CD4-positive, alpha-beta T cell treated with Interleukin-12 subunit alpha and Interleukin-12 subunit beta, for 1 hour (primary cell): ENCODE results near the gene NTRK1.
A peak's percentile ranks its signal among the peaks of the same experiment; 100 is the strongest.

Experiments used
- DNase-seq: peaks from one replicate; pipeline ENCODE4 v3.0.0-alpha.2; 2020

Gene NTRK1

DNA sequence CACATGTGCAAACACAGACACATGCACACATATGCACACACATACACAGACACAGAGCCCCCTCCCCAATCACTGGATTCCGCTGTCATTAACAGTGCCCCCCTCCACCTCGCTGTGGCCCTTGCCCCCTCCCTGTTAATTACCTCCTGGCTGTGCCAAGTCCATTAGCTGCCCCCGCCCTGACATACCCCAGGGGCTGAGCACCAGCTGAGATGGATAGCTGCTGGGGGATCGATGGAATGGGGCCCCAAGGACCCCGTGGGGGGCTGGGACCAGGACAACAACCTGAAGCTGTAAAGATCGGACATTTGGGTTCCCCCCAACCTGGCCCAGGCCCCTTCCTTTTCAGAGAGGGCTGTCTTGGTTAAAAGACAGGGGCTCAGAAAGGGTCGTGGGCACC is 23.3 kb downstream of the NTRK1 start:
- DNase-seq: no peak

DNA sequence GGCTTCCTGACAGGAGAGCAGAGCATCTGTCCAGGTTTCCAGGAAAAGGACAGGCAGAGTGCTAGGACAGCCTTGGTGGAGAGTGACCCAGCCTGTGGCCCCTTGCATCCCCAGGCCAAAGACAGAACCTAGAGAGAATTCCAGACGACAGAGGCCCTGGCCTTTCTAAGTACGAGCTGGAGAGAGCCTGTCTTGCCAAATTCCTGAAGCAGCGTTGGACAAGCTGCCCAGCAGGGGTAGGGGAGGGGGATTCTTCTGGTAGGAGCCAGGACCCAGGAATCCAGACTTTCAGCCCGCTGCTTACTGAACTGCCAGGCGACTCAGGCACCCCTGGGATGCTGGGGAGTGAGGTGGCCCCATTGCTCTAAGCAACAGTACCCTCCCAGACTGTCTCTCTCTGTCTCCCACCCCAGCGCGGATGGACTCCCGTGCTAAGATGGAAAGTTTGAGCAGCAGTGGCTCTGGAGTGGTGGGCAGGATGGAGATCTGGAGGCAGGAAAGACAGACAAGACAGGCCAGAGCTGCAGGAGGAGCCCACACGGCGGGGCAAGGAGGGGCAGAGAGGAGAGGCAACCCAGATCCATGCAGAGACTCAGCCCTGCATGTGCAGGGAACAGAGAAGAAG is 24.0 kb downstream of the NTRK1 start:
- DNase-seq: no peak

DNA sequence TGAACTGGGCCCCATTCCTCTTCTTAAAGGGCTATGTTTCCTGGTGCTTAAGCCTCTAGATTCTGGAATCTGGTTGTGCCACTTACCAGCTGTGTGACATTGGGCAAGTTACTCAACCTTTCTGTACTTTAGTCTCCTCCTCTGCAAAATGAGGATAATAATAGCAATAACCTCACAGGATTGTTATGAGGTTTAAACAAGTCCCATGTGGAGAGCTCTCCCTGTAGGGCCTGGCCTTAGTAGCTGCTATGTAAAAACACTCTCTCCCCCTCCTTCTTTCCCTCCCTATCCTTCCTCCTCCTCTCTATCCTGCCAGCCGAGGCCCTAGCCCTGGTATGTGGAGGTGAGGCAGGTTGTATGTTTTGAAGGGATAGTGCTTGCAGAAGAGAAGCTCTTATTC is 24.6 kb downstream of the NTRK1 start:
- no peak for DNase-seq

DNA sequence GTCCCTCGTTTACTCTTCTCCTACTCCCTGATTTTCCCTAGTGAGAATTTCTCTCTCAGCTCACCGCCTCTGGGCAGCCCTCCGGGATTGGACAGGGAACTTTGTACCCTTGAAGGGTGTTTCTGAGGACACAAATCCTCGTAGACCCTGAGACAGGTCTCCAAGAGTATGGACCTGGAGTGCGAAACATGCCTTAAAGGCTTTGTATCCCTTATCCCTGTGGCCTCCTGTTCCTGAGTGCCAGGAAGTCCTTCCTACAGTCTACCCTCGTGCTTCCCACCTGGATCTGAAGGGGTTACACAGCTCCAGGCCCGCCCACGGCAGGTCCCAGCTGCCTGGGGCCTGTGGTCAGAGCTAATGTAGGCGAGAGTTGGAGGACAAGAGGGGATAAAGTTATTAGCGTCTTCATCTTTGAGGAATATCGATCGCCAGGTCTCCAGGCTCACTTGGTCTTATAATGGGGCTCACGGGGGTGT is 25.3 kb downstream of the NTRK1 start:
- DNase-seq: no peak

DNA sequence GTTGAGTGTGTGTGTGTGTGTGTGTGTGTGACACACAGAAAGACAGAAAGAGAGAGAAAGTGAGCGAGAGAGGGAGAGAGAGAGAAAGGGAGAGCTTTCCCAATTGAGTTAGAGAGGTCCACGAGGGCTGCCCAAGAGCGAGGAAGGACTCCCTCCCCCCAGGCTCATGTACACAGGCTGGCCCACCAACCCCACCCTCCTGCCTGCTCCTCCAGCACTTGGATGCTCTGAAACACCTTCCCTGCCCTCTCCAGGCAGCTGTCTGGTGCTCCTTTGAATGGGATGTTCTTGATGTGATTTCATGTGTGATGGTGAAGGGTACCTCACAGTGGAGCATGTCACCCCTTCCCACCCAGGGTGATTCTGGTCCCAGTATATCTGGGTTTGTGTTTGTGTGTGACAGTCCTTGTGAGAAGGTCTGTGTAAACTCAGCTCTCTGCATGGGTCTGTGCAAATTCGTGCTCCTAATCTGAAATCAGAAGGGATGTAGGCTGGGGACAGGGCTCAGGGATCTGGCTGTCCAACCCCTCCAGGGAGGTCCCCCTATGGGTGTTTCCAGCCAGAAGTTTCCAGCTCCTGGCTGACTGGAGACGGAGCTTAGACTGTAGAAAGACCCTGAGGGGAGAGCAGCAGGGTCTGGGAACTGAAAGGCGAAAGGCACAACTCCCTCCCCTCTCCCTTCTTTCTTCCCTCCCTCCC is 26.1 kb downstream of the NTRK1 start:
- DNase-seq: no peak

DNA sequence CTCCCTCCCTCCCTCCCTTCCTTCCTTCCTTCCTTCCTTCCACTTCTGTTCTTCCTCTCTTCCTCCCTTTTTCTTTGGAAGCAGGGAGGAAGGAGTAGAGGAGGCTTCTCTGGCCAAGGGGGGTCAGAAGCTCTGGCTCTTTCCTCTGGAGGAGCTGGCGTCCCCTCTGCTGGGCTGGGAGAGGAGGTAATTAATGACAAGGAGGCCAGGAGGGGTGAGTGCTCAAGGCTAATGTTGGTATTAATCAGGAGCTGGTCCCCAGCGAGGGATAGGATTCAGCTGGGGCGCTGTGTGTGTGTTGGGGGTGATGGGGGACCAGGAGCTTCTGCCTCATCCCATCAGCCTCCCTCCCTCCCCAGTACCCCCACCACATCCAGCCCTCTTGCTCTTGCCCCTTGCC is 26.7 kb downstream of the NTRK1 start:
- no peak for DNase-seq

DNA sequence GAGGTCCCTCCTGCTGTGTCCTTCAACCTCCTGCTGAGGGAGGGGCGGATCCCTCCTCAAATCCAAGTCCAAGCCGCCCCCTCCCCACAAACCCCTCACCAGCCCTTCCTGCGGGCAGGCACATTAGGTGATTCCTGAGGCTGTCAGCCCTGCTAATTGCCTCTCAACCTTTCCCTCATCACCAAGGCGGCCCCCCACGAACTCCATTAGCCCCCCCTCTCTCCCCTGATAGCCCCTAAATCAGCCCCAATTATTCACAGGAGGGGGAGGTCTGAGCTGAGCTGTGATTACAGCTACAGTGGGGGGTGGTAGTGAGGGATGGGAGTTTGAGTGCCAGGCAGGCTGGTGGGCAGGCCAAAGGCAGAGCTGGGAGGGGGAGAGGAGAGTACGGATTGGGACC is 27.1 kb downstream of the NTRK1 start:
- DNase-seq: no peak

DNA sequence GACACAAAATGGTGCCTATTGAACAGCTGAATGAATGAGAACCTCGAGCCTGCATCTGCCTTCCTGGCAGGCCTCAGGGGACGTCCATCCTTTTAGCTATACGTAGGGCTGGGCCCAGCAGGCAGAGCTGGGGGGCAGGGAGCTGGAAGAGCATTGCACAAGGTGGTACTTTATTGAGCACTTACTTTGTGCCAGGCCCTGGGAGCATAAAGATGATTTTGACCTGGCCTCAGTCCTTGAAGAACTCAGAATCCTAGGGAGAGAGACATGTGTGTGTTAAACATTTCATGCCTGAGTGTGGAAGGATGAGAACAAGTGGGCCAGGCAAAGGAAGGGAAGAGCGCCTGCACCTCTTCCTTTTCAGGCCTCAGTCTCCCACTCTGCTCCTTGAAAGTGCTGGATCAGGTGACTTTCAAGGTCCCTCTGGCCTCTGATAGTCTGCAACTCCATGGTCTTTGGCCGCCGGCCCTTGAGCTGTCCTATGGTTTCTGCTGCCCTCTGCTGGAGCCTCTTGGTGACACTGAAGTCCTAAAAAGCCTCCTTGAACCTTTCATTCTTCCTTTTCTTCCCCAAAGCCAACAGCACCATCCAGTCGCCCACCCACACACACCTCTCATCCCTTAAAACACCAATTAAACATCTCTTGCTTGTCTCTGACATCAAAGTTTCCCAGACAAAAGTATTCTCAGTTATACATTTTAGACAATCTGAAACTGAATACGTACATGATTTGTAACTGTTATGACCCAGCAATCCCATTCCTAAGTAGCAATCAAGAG is 29.3 kb downstream of the NTRK1 start:
- DNase-seq: peak; percentile 60

DNA sequence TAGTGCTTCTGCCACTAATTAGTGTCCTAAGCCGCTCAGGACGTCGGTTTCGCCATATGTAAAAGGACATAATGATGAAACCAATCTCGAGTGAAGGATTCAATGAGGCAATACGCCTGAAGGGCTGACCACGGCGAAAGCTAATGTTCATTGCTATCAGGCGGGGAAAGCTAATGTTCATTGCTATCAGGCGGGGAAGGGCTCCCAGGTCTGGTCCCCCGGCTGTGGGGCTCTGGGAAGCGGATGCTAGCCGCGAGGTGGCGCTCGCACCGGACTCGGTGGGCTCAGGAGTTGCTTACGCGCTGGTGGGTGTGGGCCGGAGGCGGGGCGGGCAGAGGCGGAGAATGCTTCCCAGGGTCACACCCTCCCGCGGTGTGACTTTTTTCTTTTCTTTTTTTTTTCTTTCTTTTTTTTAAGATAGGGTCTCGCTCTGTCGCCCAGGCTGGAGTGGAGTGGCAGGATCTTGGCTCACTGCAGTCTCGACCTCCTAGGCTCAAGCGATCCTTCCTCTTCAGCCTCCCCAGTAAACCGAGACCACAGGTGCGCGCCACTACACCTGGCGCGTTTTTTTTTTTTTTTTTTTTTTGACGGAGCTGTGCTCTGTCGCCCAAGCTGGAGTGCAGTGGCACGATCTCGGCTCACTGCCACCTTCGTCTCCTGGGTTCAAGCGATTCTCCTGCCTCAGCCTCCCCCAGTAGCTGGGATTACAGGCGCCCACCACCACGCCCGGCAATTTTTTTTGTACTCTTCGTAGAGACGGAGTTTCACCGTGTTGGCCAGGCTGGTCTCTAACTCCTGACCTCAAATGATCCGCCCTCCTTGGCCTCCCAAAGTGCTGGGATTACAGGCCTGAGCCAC is 31.8 kb downstream of the NTRK1 start:
- DNase-seq: peak; percentile 87

DNA sequence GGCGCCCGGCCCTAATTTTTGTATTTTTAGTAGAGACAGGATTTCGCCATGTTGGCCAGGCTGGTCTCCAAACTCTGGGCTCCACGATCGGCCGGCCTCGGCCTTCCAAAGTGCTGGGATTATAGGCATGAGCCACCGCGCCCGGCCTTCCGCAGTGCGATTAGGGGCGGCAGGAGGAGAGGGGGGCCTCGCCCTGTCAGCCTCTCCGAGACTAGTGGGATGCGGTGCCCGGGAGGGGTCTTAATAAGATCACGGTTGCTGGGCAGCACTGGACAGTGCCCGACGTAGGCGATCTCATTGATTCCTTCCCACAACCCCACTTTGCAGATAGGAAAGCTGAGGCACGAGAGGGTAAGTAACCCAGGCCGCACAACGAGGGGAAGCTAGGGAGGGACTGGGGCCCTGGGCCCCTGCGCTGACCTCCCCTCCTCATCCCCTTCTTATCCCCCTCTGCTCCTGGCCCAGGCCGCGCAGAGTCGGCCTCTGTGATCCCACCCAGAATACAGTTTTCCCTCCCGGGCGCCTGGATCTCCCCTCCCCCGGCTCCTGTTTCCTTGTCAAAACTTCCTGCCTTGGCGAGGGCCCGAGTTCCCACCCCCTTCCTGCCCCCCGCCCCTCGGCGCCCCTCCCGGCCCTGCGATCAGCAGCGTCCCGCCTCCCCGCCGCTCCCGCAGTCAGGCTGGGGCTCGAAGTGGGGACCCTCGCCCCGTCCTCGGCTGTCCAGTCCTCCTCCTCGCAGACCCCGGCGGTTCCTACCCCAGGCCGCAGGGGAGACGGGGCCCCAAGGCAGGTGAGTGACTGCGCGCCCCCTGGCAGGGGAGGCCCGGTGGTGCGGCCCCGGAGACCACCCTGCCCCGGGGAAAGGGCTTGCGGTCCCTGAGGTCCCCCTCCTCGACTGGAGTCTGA is 32.6 kb downstream of the NTRK1 start, which contains the start of gene PEAR1:
TSS of gene PEAR1 (plus strand) at position 671 of the 906 bp plus-strand sequence. CDS start 10,209 bp downstream, outside the sequence.
- DNase-seq: no peak

DNA sequence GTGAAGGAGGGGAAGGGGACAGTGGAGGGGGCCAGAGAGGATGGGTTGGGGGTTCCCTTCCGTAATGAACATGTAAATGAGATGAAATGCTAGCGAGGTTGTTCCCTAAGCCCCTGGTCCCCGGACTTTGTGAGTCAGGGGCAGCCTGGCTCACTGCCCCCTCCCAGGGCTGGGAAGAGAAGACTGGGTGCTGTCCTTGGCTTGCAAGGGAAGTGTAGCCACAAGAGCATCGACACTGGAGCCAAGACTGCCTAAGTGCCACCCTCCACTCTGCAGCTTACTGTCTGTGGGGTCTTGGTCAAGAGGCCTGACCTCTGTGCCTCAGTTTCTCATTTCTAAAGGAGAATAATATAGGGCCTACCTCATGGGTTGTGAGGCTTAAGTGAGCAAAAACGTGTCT is 33.3 kb downstream of the NTRK1 start:
- DNase-seq: no peak

DNA sequence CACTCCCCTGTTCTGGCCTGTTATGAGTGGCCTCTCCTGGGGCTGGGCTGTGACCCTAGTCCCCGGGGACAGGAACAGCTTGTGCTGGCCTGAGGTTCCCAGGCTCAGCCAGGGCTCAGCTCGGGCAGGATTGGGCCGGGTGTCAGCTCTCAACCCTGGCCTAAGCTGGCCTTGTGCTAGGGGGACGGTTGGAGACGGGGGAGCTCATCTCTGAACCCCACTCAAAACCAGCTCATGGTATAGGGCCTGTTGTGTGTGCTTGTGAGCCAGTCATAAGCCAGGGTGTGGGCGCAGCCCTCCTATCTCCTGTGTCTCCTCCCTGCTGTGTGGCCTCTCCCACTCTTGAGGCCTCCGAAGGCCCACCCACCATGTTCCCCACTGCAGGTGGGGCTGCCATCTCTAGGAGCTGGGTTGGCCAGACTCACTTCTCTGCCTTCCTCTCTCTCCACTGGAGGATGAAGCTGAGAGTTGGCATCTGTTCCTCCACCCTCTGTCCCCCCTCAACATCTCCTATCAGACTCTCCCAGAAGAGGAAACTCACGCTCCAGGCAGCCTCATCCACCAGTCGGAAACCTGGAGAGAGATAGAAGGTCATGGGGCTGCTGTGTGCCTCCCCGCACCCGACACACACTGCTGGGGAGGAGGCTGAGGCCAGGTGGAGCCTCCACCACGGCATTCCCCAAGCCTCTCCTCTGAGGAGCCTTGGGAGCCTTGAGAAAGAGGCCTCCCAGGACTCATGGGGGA is 34.2 kb downstream of the NTRK1 start:
- no peak for DNase-seq

DNA sequence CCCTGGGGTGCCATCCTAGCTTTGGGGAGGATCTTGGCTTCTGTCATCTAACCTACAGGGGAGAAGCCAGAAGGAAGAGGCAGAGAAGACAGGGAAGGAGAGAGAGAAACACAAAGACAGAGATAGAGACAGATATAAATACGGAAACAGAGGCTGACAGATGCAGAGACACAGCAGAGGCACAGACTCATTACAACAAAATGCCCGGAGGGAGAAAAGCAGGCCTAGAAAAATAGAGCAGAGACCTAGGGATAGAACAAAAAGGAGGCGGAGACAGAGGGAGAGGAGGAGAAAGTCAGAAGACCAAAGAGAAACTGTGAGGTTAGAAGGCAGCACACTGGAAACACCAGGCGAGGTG is 34.8 kb downstream of the NTRK1 start:
- no peak for DNase-seq

DNA sequence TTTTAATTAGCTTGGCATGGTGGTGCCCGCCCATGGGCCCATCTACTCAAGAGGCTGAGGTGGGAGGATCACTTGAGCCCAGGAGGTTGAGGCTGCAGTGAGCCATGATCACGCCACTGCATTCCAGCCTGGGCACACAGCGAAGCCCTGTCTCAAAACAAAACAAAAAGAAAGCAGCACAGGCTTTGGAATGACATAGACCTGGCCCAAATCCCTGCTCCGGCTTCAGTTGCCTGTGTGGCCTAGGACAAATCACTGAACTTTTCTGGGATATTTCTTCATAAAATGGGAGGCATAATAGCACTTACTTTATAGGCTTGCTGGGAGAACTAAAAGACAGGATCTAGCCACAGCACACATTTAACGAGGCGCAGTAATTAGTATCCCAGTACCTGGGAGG is 35.3 kb downstream of the NTRK1 start:
- no peak for DNase-seq

DNA sequence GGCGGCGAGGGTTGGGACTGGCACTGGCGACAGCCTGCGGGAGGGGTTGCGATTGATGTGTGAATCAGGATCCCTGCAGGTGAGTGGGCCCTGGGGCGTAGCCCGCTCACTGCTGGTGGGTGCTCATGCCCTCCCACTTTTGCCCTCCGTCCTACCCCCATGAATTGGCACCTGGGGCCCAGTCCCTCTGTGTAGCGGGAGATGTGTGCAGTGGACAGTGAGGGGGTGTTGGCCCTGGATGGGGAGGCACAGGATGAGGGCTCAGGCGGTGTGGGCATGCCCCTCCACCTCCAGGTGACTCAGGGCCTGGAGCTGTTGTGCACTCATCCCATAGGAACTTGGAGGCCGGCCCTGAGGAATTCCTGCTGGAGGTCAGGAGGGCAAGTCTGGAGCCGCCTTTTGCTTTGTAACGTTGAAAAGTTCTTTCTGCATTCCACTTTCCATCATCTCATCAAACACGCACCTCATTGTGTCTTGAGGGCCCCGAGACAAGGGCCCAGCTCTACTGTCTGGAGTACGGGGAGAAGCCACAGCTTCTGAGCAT is 35.9 kb downstream of the NTRK1 start:
- no peak for DNase-seq

DNA sequence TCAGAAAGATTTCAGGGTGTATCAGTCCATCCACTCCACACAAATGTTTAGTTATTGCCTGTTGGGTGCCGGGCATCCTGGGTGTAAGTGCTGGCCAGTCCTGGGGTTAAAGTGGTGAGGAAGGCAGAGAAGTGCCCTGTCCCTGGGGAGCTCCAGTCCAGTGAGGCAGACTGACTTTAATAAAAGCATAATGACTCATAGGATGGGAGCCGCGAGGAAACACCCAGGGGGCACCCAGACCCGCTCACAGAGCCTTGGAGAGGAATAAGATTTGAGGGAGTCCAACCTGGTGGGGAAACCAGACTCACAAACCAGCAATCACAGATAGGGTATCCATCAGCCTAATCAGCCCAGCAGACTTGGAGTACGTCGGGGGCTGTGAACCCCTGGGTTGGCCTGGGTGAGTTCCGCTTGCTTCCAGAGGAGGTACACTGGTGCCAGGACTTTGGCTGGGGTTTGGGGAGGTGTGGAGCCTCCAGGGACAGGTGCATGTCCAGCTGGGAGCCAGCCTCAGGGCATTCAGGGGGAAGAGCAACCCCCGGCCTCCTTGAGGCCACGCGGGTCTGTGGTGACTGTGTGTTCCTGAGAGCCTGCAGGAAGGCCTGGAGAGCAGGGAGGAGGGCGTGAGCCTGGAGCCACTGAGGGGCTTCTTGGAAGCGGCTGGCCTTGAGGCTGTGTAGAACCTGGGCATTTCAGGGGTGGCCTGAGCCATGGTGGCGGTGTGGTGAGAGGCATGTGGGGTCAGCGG is 36.6 kb downstream of the NTRK1 start:
- DNase-seq: no peak

DNA sequence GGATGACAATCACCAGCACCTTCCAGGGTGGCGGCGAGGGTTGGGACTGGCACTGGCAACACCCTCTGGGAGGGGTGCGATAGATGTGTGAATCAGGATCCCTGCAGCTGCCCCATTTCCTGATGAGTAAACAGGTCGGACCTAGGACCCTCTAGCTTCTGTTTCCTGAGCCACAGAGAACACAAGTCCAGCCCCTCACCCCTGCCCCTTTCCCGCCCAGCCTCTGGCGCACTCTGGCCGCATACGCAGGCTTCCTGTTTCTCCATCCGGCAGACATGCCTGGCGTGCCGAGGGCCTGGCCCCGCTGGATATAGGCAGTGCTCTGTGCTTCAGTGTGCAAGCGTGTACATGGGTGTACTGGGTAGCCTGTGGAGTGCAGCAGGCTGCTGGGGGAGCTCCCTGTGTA is 37.5 kb downstream of the NTRK1 start:
- DNase-seq: no peak

DNA sequence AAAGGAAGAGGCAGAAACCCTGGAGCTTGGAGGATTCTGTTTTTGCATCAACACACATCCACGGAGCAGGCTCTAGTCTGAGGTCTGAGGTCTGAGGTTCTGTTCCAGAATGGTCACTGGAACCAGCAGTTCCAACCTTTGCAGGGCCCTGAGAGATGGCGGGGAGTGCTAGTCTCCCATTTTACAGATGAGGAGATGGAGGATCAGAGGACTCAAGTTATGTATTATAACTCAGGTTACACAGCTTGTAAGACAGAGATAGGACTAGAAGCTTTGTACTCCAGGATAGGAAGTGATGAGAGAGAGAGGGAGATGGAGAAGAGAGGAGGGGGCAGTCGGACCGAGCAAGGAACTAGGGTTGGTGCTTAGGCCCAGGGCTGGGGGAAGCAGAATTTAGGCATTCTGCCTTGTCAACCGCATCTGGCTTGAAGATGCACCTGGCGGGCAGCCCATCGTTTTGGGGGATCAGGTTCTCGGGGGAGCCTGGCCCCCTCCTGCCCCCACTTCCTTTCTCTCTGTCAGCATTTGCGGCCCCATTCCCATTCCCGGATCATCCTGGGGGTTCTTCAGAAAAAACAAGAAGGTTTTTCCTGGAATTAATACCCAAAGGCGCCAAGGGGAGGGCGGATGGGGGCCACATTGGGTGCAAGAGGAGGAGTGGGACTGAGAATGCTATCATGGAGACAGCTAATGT is 38.5 kb downstream of the NTRK1 start:
- no peak for DNase-seq

DNA sequence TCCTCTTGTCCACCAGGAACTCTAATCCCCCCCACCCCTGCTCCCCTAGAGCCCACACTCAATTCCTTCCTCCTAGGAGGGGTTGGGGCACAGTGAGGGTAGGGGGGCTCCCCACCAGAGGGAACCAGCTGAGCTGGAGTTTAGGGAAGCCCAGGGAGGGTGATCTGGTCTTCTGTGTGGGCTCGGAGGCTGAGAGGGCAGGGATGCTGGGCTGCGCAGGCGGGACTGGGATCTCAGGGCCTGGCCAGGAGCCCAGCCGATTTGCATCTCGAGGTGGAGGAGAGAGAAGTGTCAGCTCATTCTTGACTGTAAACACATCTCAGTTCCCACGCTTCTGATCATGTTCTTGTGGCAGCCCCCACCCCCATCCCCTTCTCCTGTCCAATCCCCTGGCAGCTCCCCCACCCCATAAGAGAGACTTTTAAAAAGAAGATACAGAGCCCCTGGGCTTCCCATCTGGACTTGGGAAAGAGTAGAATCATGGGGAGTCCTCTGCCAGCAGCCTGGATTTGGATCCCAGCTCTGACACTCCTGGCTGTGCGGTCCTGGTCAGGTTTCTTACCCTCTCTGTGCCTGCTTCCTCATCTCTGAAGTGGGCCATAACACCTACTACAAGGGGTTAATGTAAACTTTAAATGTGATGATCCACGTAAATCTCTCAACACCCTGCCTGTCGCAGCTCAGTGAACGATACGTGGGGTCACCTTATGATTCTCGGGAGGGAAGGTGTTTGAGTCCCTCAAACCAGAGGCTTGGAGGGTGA is 39.5 kb downstream of the NTRK1 start:
- no peak for DNase-seq
